Sigmoid colon (tissue), 7 donors: ENCODE data around the gene UBR7. TPM values are rescaled to one million over a fixed set of nuclear protein-coding genes. Genes with fewer than 3 reads are reported as not detected.
"Not testable (repeated sequence)": the region's sequence is repeated elsewhere in the genome, so short reads cannot be mapped to it uniquely, and the experiment has no call there.

ENCODE experiments used
- DNase-seq: peaks from one replicate; pipeline ENCODE4 v3.0.0-alpha.2; 2019
- H3K27ac ChIP-seq, 4 donors: fragments of 200-600 bp; sonication (generic); one replicate each; pipeline ENCODE4 v1.5.1; 2016 to 2019; ENCODE audit warnings: mild to moderate bottlenecking in 1 of 4
- H3K27me3 ChIP-seq, 3 donors: fragments of 200-600 bp; sonication (generic); one replicate each; pipeline ENCODE4 v1.5.1; 2019; ENCODE audit warnings: mild to moderate bottlenecking in 1 of 3
- H3K36me3 ChIP-seq, 4 donors: fragments of 200-600 bp; sonication (generic); one replicate each; pipeline ENCODE4 v1.5.1; 2016 to 2019
- H3K4me1 ChIP-seq, 4 donors: fragments of 200-600 bp; sonication (generic); one replicate each; pipeline ENCODE4 v1.5.1; 2017 to 2019
- H3K4me3 ChIP-seq, 4 donors: fragments of 200-600 bp; sonication (generic); one replicate each; pipeline ENCODE4 v1.5.1; 2017 to 2019; ENCODE audit warnings: mild to moderate bottlenecking in 2 of 4, moderate library complexity in 1 of 4
- H3K9me3 ChIP-seq, 4 donors: fragments of 200-600 bp in 3 of 4; sonication (generic) in 3 of 4; one replicate each; pipeline versions ENCODE4 v1.5.1 to v1.6.1; 2013 to 2019
- CTCF ChIP-seq, 4 experiments: fragments of 450-650 bp in 3 of 4; fragments of 200-600 bp in 1 of 4; IDR thresholded peaks; one replicate each; pipeline ENCODE4 v1.5.1; 2016 to 2019; ENCODE audit warnings: antibody characterized with exemption in 4 of 4, mild to moderate bottlenecking in 3 of 4, moderate library complexity in 2 of 4
- EP300 ChIP-seq, 4 donors: sonication (generic); formaldehyde crosslinking; IDR thresholded peaks; one replicate each; pipeline ENCODE4 v1.6.1; 2017; ENCODE audit warnings: antibody characterized with exemption in 4 of 4
- POLR2A ChIP-seq, 2 donors: fragments of 450-650 bp; IDR thresholded peaks; one replicate each; pipeline ENCODE4 v1.6.1; 2016; ENCODE audit warnings: antibody characterized with exemption in 2 of 2, mild to moderate bottlenecking in 2 of 2, moderate library complexity in 2 of 2
- POLR2AphosphoS5 ChIP-seq, 4 donors: sonication (generic); formaldehyde crosslinking; IDR thresholded peaks; one replicate each; pipeline ENCODE4 v1.6.1; 2017; ENCODE audit warnings: antibody characterized with exemption in 4 of 4
- WGBS, 2 donors: extraction: QIAGEN DNeasy Blood & Tissue Kit; methylation state at CpG; one replicate each; pipeline ENCODE4 v1.1.7; 2013; 5-methylcytosine and 5-hydroxymethylcytosine counted together
- intact Hi-C: fragments of 100-400 bp; cut with DNase I; formaldehyde crosslinking; loops from one replicate; pipeline ENCODE4 v1.15.1; 2023
- polyA plus RNA-seq, 3 donors: library from polyadenylated mRNA; stranded (reverse); fragments of 200-250 nt; gene quantifications; one replicate each; pipeline ENCODE4 v1.2.3, GENCODE V29; 2013
- total RNA-seq, 4 donors: library from RNA; depleted of rRNA; stranded (reverse); fragments of >200 nt; gene quantifications; one replicate each; pipeline ENCODE4 v1.1.0, GENCODE V29; 2016
- donor health status: healthy with polysubstance abuse.
- donor health status: Bipolar disorder and iron deficiency.
- donor health status: healthy.

The UBR7 gene
- total and polyA plus RNA-seq, 7 donors, result 15.5 to 32.1 (median 25.4) TPM

DNA sequence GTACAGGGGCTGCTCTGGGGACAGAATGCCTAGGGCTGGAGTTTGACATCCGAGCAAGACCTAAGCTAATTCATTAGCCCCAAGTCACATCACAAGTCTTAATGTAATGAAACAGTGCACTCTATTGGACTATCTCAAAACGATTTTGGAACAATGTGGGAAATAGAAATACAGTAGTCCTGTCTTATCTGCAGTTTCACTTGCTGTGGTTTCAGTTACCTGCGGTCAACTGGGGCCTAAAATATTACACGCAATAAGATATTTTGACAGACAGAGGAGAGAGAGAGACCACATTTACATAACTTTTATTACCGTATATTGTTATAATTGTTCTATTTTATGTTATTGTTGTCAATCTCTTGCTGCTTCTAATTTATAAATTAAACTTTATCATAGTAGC, 43.5 kb upstream of the UBR7 start:
- H3K4me3 ChIP-seq, result no peak overlapping the region
- H3K27ac ChIP-seq, result no peak overlapping the region
- 66 to 77% methylated on average over 5 of the region's 5 CpGs for WGBS, 2 donors
- intact Hi-C loops, result no loop called here
- TF ChIP-seq POLR2A (IDR thresholded peaks at IDR 0.05), result no peak
- no peak for TF ChIP-seq CTCF (IDR thresholded peaks at IDR 0.05)
- TF ChIP-seq POLR2AphosphoS5 (IDR thresholded peaks at IDR 0.05), result no peak
- TF ChIP-seq EP300 (IDR thresholded peaks at IDR 0.05), result no peak
- H3K4me1 ChIP-seq, result no peaks in the 10 kb centered on the region
- no peak for DNase-seq
- H3K36me3 ChIP-seq, result no peaks in the 10 kb centered on the region
- H3K9me3 ChIP-seq, result no peaks in the 10 kb centered on the region
- no peaks in the 10 kb centered on the region for H3K27me3 ChIP-seq

DNA sequence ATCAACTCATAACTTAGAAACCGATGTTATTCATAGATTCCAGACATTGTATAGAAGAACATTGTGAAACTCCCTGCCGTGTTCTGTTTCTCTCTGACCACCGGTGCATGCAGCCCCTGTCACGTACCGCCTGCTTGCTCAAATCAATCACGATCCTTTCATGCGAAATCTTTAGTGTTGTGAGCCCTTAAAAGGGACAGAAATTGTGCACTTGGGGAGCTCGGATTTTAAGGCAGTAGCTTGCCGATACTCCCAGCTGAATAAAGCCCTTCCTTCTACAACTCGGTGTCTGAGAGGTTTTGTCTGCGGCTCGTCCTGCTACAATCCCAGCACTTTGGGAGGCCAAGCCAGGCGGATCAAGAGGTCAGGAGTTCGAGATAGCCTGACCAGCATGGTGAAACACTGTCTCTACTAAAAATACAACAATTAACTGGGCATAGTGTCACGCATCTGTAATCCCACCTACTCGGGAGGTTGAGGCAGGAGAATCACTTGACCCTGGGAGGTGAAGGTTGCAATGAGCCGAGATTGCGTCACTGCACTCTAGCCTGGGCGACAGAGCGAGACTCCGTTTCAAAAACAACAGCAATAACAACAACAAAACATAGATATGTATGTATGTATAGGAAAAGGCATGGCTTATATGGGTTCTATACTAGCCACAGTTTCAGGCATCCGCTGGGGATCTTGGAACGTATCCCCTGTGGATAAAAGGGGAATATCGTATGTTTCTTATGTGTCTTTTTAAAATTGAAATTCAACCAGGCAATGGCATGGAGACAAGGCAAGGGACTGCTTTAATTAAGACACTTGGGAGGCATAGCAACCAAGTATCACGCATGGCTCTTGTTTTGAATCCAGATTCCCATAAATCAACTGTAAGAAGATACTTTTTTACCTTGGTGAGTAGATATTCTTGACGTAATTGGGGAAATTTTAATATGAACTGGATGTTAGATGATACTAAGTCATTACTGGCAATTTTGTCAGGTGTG, 41.5 kb upstream of the UBR7 start:
- H3K27me3 ChIP-seq, H3K36me3 ChIP-seq, H3K27ac ChIP-seq, H3K9me3 ChIP-seq, intact Hi-C loops, H3K4me1 ChIP-seq, DNase-seq, H3K4me3 ChIP-seq: not testable (repeated sequence)
- WGBS, 2 donors, result 87 to 92% methylated on average over 26 of the region's 26 CpGs

DNA sequence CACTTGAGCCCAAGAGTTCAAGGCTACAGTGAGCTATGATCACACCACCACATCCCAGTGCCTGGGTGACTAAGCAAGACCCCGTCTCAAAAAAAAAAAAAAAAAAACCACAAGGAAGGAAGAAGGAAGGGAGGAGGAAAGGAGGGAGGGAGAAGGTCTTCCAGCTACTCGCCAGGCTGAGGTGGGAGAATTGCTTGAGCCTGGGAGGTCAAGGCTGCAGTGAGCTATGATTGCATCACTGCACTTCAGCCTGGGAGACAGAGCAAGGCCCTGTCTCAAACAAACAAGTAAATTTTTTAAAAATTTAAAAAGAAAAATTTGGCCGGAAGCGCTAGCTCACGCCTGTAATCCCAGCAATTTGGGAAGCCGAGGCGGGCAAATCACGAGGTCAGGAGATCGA, 38.4 kb upstream of the UBR7 start:
- 87 to 92% methylated on average over 9 of the region's 9 CpGs for WGBS, 2 donors
- DNase-seq, result peak; percentile 4
- H3K4me3 ChIP-seq, H3K9me3 ChIP-seq, H3K27me3 ChIP-seq, intact Hi-C loops, H3K36me3 ChIP-seq, H3K27ac ChIP-seq, H3K4me1 ChIP-seq: not testable (repeated sequence)

- H3K27me3 ChIP-seq, intact Hi-C loops, DNase-seq, H3K36me3 ChIP-seq, H3K4me1 ChIP-seq, H3K4me3 ChIP-seq, H3K9me3 ChIP-seq, H3K27ac ChIP-seq: not testable (repeated sequence)
- WGBS, 2 donors, result 89% methylated on average over 6 of the region's 6 CpGs
Observed at GRCh38 chr14:93169619-93170018, 37.4 kb upstream of the UBR7 start.

DNA sequence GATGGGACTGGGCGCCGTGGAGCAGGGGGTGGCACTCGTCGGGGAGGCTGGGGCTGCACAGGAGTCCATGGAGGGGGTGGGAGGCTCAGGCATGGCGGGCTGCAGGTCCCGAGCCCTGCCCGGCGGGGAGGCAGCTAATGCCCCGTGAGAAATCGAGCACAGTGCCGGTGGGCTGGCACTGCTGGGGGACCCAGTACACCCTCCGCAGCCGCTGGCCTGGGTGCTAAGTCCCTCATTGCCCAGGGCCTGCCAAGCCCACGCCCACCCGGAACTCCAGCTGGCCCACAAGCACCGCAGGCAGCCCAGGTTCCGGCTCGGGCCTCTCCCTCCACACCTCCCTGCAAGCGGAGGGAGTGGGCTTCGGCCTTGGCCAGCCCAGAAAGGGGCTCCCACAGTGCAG, 36.9 kb upstream of the UBR7 start:
- peak; percentile 37 for DNase-seq
- H3K36me3 ChIP-seq, intact Hi-C loops, H3K9me3 ChIP-seq, H3K27ac ChIP-seq, H3K27me3 ChIP-seq, H3K4me3 ChIP-seq, H3K4me1 ChIP-seq: not testable (repeated sequence)
- WGBS, 2 donors, result 95% methylated on average over 20 of the region's 20 CpGs

GRCh38 chr14:93171376-93171775, 35.7 kb upstream of the UBR7 start:
- Histone ChIP-seq H3K27ac (no peak overlapping the region), H3K9me3 (no peaks in the 10 kb centered on the region)
- DNase-seq, result no peak

More at GRCh38 chr14:93171376-93171775, 35.7 kb upstream of the UBR7 start:
- intact Hi-C loops, result no loop called here
- Histone ChIP-seq H3K36me3 (no peaks in the 10 kb centered on the region), H3K4me1 (no peaks in the 10 kb centered on the region), H3K4me3 (no peak overlapping the region), H3K27me3 (peaks cover 0 to 8% (median 0%) of the 10 kb centered on the region in 3 donors)
- TF ChIP-seq EP300 (IDR thresholded peaks at IDR 0.05) (no peak), POLR2AphosphoS5 (IDR thresholded peaks at IDR 0.05) (no peak), POLR2A (IDR thresholded peaks at IDR 0.05) (no peak), CTCF (IDR thresholded peaks at IDR 0.05) (no peak)
- WGBS, 2 donors, result 80 to 82% methylated on average over 4 of the region's 4 CpGs
